ENCODE measurements around the gene HOXA9. TPM values are rescaled to one million over a fixed set of nuclear protein-coding genes. Genes with fewer than 3 reads are reported as not detected.

The HOXA9 gene
- polyA plus RNA-seq, 1 of the 3 experiments (the other 2 are of a cell fraction) = not detected

- no peaks in the 10 kb centered on the region for H3K79me2 ChIP-seq (ENCODE audit: insufficient read depth)
- TF ChIP-seq CTCF (IDR thresholded peaks at IDR 0.05) (no peak), NFIC (IDR thresholded peaks at IDR 0.05; ENCODE audit: borderline replicate concordance) (no peak), REST (IDR thresholded peaks at IDR 0.05; ENCODE audit: low read depth, low read length) (no peak), IRF3 (IDR thresholded peaks at IDR 0.05; ENCODE audit: low read depth, low read length) (no peak), GATA2 (CRISPR knock-in tag; IDR thresholded peaks at IDR 0.05) (no peak), EZH2phosphoT487 (IDR thresholded peaks at IDR 0.05; ENCODE audit: borderline replicate concordance, low read depth) (peak; percentile 83; the same call in 1 of the 2 replicates), FOSL2 (IDR thresholded peaks at IDR 0.05; ENCODE audit: borderline replicate concordance, low read depth) (no peak), SMC3 (IDR thresholded peaks at IDR 0.05; ENCODE audit: low read depth, low read length) (no peak)
- peaks cover 5% of the 10 kb centered on the region for H3F3A ChIP-seq (replicated peaks; ENCODE audit: insufficient read depth)
- no peak for DNase-seq
- no peaks in the 10 kb centered on the region for H3K9me3 ChIP-seq
- no peaks in the 10 kb centered on the region for H3K4me1 ChIP-seq (ENCODE audit: control insufficient read depth in 1 of 2, insufficient read depth in 2 of 2, low read depth in 1 of 2, low read length in 1 of 2)
- H4K20me1 ChIP-seq (ENCODE audit: insufficient read depth) = no peaks in the 10 kb centered on the region
- no peaks in the 10 kb centered on the region for H3K36me3 ChIP-seq (replicated peaks in 1 of 2; ENCODE audit: control insufficient read depth in 1 of 2, insufficient read depth in 2 of 2, low read length in 1 of 2)
- no peaks in the 10 kb centered on the region for H3K9me2 ChIP-seq
- no peak overlapping the region for H3K27ac ChIP-seq (ENCODE audit: low read depth in 2 of 2, low read length in 1 of 2)
- 15% methylated on average over 20 of the region's 20 CpGs for WGBS (ENCODE audit: low lambda C conversion rate)
- CTCF ChIA-PET = interaction anchor here (0.7 to 2.9 kb wide), 10 partner anchors 10 to 946 kb away, joined by 3 to 9 read pairs (median 4); partner anchors contain the start of genes HOXA4 and HOXA5
- no peak overlapping the region for H3K4me3 ChIP-seq (ENCODE audit: low read depth in 2 of 2, low read length in 1 of 2)
- no peak overlapping the region for H2AFZ ChIP-seq (ENCODE audit: low read depth)
- peaks cover 94% of the 10 kb centered on the region for H3K27me3 ChIP-seq (ENCODE audit: insufficient read depth)
- POLR2A ChIA-PET = no interaction called here
- no peak overlapping the region for H3K4me2 ChIP-seq
- H3K9ac ChIP-seq = no peak overlapping the region
Measured at GRCh38 chr7:27116031-27116961, 49.0 kb downstream of the HOXA9 start.
